AG09319 (cell line): ENCODE measurements around the gene NATD1.

ENCODE experiments used
- DNase-seq: peaks from one replicate; pipeline ENCODE4 v3.0.0-alpha.2; 2010; ENCODE audit warnings: low read depth; ENCODE audit errors: extremely low read depth
- TF ChIP-seq, protein P1 (sequence below): IDR thresholded peaks from 2 replicates; pipeline ENCODE4 v1.5.1; 2011; ENCODE audit warnings: low read depth, mild to moderate bottlenecking, inconsistent platforms, low read length, moderate library complexity

The NATD1 gene

DNA sequence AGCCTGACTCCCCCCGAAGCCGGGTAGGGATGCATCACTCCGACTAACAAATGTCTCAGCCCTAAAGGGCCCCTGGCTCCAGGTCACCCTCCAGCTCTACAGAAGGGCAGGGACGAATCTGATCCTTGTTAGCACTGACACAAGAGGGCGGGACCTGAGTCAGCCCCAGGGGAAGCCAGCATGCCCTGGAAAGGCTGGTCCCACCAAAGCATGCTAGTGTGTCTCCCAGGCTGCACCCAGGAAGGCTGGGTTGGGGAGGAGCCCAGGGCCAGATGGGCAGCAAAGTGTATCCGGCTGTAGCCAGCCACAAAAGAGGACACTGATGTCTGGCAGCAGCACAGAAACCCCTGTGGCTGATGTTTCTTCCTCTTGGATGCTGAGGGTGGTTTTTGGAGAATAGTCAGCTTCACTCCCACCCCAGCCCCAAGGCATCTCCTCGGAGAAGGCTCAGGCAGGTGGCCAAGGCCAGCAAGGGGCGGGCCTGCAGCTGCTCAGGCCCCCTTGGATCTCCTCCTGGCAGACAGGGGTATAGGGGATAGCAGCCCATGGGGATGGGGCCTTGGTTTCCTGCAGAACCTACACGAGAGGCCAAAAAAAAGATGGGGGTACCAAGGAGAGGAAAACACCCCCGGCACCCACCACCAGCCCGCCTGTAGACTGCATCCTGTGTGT lies 11.0 kb downstream of the NATD1 start:
- no peak for DNase-seq
- TF ChIP-seq, protein P1, sequence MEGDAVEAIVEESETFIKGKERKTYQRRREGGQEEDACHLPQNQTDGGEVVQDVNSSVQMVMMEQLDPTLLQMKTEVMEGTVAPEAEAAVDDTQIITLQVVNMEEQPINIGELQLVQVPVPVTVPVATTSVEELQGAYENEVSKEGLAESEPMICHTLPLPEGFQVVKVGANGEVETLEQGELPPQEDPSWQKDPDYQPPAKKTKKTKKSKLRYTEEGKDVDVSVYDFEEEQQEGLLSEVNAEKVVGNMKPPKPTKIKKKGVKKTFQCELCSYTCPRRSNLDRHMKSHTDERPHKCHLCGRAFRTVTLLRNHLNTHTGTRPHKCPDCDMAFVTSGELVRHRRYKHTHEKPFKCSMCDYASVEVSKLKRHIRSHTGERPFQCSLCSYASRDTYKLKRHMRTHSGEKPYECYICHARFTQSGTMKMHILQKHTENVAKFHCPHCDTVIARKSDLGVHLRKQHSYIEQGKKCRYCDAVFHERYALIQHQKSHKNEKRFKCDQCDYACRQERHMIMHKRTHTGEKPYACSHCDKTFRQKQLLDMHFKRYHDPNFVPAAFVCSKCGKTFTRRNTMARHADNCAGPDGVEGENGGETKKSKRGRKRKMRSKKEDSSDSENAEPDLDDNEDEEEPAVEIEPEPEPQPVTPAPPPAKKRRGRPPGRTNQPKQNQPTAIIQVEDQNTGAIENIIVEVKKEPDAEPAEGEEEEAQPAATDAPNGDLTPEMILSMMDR, result no peak

DNA sequence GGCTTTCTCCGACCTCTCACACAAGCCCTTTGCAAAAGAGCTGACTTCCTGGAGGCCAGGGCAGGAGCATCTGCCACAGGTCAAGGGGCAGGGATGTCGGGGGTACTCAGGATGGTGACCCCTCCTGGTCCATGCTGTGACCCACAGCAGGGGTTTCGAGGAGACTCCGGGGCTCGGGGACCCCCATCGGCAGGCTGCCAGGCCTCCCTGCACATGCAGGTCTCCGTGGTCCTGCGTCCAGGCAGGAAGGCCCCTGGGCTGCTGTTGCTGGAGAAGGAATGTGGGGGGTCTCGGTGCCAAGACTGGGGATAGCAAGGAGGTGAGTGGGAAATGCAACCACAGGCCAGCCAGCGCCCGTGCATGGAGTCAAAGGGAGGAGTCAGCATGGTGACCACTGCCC lies 11.6 kb downstream of the NATD1 start:
- TF ChIP-seq, protein P1, result no peak
- DNase-seq, result no peak

DNA sequence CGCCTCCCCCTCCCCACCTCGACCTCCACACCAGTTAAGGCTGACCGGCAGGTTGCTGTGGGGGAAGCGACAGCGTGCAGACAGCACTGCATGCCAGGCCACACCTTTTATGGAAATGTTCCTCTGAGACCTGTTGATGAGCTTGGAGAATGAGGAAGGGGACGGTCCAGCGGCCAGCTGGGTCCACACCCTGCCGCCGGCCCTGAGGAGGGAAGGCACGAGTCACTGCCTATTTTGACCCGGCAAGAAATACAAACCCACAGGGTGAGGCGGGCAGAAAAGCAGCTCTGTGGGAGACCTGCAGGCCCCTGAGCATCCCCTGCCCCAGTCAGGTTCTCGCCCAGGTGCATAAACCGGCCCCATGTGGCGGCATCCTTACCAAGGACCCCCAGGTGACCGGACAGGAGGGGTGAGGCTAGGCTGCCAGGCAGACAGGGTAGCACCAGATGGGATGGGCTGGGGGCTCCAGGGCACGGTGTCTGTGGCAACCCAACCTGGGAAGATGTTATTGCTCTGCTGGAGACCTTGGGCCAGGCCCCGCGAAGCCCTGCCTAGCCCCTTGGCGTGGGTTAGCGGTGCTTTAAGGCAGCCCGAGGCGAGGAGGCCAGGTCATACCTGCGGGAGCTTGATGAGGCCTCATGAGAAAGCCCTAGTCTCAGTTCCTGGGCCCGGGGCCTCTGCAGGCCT lies 12.7 kb downstream of the NATD1 start:
- DNase-seq, result no peak

DNA sequence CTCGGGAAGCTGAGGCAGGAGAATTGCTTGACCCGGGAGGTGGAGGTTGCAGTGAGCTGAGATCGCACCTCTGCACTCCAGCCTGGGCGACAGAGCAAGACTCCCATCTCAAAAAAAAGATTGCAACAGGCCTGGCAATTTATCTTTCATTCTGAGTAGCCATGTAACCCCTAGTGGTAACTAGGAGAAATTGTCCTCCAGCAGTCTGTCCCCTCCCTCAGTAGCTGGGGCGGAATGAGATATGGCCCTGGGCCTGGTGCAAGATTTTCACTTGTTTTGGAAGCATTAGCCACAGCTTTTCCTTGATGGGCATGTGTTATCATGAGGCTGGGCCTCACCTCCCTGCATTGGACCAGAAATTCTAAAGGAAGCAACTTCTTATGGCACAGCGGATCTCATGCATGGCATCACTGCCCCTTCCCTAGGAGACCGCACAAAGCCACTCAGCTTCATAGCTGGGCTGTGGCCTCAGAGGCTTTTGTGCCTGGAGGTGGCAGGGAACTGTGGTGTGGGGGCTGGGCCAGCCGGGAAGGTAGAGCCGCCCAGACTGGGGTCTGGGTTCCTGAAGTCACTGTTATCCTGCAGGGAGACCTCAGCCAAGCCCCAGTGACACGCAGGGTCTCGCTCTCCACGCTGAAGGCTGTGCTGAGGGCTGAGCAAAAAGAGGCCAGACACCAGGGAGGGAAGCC lies 13.4 kb downstream of the NATD1 start:
- no peak for DNase-seq
- TF ChIP-seq, protein P1, result peak; percentile 43

More for the DNA sequence above, 12.7 kb downstream of the NATD1 start:
- TF ChIP-seq, protein P1, result no peak

DNA sequence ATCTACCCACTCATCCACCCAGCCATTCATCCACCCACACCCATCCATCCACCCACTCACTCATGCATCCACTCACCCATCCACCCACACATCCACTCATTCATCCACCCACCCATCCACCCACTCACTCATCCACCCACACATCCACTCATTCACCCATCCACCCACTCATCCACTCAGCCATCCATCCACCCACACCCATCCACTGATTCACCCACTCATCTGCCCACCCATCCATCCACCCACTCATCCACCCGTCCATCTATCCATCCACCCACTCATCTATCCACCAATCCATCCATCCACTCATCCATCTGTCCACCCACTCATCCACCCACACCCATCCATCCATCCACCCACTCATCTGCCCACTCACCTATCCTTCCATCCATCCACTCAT lies 17.3 kb downstream of the NATD1 start:
- TF ChIP-seq, protein P1, result no peak
- no peak for DNase-seq

DNA sequence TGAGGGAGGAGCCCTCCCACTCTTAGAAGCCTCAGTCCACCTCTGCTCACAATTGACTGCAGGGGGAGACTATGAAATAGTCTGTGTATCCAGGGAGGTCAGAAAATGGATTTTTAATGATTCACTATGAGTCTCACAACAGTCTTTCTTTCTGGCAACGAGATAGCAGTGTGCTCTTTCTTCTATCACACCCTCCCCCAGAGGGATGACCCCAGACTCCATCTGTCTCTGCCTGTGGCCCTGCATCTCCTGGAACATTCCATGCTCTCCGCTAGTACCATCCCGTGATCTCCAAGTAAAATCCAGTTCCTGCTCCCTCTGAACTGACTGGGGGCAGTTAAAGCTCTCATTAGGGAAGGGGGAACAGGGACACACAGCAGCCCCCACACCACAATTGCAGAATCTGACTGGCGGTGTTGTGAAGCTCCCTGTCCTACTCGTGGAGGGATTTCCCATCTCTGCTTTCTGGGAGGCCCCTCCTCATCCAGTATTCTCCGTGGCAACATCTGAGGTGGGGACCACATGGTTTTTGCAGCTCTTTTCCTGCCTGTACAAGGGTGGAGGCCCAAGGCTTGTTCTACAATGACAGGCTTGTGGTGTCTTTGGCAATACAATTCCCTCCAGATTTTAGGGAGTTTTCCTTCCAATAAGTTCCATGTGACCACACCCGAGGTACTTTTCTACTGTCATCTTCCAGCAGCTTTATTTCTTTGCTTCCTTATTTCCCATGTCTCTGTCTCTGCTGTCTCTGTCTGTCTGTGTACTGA lies 19.4 kb downstream of the NATD1 start:
- DNase-seq, result no peak
- TF ChIP-seq, protein P1, result no peak
